HFF-Myc (cell line): Measurements from ENCODE around the gene FASN.

Source experiments
- DNase-seq: peaks from one replicate; pipeline ENCODE4 v3.0.0-alpha.2; 2011; ENCODE audit warnings: low read depth; ENCODE audit errors: extremely low read depth
- H3K4me3 ChIP-seq: replicated peaks from 2 replicates; pipeline ENCODE4 v1.5.1; 2011; ENCODE audit warnings: low read depth, mild to moderate bottlenecking, control low read depth, low read length
- CTCF ChIP-seq: IDR thresholded peaks from 2 replicates; pipeline ENCODE4 v1.5.1; 2012; ENCODE audit warnings: mild to moderate bottlenecking, low read depth, low read length, control low read depth; ENCODE audit errors: missing control alignments

FASN gene

GRCh38 chr17:82100502-82101298 lies 2.7 kb upstream of the FASN start:
- H3K4me3 ChIP-seq: no peak overlapping the region
- no peak for DNase-seq
- no peak for TF ChIP-seq CTCF

DNA sequence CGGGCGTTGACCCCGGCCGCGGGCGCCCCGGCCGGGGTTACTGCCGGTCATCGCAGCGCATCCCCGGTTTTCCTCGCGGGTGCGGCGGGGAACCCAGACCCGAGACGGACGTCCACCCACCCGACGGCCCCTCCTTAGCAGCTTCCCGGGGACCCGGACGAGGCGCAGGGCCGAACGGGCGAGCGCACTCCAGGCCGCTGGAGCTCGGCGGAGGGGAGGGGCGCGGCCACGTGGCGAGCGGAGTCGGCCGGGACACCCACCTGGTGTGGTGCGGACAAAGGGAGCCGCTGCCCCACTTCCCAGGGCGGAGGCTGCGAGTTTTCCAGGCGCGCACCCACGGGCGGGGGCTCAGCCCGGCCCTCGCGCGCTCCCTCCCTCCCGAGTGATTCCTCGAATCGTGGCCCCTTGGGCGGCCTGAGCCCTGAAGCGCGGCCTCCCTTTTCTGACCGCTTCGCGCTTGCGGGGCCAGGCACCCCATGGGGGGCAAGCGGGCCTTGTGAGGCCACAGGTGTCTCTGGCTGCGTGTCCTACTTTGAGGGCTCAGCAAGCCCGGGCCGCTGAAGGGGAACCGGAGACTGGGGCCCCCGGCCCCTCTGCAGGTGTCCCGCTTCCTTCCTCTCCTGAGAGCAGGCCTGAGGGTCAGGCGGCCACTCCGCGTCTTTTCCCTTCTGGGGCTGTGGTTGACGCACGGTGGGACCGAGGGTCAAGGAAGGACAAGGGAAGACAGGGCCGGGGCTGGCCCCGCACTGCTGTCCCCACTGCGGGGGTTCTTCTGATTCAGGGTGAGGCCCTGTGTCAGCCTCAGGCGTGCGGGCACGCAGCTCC lies 1.1 kb upstream of the FASN start:
- TF ChIP-seq CTCF: no peak
- DNase-seq: no peak
- peak overlapping the region; percentile 57 for H3K4me3 ChIP-seq

DNA sequence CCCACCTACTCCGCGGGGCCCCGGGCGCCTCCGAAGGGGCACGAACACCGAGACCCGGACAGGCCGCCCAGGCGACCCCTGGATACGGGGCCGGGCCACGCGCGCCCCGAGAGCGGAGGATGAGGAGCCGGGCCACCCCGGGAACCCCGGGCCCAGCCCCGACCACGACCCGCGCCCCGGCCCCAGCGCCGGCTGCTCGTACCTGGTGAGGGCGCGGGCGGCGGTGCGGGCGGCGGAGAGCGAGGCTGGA lies 192 bp downstream of the FASN start:
- no peak for DNase-seq
- no peak for TF ChIP-seq CTCF
- H3K4me3 ChIP-seq: peak overlapping the region; percentile 96

DNA sequence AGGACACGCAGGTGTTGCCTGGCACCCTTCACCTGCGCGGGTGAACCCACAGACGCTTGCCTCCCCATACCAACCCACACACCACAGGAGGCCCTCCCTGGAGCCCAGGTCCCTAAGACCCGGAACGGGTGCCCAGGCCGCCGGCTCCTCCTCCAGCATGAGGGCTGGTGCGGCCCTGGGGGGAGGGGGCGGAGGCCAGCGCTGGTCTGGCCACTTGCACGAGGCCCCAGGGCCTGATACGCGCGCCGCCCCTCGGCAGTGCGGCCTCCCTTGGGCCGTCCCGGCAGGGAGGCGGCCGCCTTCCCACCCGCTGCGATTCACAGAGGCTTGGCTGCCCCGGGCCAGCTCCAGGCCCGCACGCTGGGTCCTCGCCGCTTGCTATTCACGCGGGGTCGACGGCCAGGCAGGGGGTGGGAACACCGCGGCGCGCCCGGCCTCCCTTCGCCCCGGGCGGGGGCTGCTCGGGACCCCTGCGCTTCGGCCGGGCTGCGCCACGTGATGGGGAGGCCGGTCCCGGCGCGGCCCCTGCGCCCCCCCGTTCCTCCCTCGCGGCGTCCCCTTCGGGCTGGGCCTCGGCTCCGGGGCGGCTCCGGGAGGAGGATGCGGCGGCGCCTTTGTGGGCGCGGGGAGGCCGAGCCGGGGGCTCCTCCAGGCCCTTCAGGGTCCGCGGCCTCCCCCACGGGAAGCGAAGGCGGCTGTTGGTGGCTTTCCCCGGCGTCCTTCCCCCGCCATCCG lies 685 bp downstream of the FASN start:
- TF ChIP-seq CTCF: no peak
- no peak for DNase-seq
- H3K4me3 ChIP-seq: peak overlapping the region; percentile 96

DNA sequence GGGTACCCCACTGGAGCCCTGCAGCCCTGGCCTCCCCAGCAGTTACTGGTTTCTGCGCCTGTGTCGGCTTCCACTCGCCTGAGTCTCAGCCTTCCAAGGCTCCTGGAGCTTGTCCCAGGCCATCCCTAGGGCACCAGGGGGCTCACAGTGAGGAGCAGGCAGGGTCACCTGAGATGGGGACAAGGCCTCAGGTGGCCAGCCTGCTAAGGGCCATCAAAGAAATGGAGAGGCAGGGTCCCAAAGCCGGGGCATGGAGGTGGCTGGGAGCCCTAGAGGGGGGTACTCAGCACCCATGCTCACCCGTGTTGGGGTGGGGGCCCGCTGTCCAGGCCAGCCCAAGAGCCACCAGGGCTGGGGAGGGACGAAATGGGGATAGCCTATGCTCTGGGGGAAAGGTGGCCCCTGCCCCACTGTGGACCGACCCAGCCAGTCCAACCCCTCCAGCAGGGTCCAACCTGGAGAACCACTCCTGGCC lies 1.3 kb downstream of the FASN start:
- TF ChIP-seq CTCF: no peak
- peak overlapping the region; percentile 96 for H3K4me3 ChIP-seq
- no peak for DNase-seq

DNA sequence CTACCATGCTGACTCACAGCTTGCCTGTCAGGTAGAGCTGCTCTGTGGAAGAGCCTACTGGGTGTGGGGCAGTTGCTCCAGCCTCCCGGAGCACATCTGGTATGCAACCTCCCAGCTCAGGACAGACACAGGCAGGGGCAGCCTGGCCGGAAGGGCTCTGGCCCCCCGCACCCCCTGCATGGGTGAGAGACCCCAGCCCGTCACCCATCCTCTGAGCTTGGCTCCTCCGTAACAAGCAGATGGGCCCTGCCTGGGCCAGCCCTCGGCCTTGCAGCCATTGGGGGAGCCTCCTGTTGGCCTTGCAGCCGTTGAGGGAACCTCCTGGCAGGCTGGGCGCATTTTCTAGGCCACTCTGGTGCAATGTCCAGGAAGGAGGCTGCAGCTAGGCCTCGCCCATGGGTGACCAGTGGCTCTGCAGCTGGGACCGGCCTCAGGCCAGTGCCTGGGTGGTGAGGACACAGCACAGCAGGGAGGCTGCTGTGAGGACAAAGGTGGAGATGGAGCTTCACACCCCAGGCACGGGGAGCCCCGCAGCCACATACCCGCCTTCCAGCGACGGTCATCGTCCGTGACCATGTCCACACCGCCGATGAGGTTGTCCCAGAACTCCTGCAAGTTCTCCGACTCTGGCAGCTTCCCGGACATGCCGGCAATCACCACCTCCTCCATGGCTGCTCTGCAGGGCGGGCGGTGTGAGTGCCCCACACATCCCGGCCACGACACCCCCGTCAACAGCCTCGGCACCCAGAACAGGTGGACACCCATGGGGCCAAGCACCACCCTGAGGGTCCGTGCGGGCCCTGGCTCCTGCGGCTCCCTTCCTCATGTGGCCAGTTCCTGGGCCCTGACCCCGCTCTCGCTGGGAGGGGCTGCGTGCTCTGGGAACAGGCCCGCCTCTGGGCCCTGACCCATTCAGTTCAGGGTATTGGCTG lies 2.0 kb downstream of the FASN start:
- H3K4me3 ChIP-seq: peak overlapping the region; percentile 96
- TF ChIP-seq CTCF: no peak
- no peak for DNase-seq
